Esophagus squamous epithelium (tissue), 4 donors: Measurements from ENCODE around the gene UBE2E1.

Source experiments
- CTCF ChIP-seq, 6 experiments: fragments of 450-650 bp in 4 of 6; fragments of 200-600 bp in 2 of 6; sonication (generic) in 2 of 6; IDR thresholded peaks; one replicate each; pipeline ENCODE4 v1.5.1; 2016 to 2019; ENCODE audit warnings: antibody characterized with exemption in 6 of 6, mild to moderate bottlenecking in 4 of 6, moderate library complexity in 4 of 6
- POLR2A ChIP-seq, 4 donors: fragments of 450-650 bp; IDR thresholded peaks; one replicate each; pipeline ENCODE4 v1.6.1; 2017; ENCODE audit warnings: antibody characterized with exemption in 4 of 4, mild to moderate bottlenecking in 4 of 4, moderate library complexity in 3 of 4

GRCh38 chr3:23856286-23856685 lies 50.5 kb downstream of the UBE2E1 start:
- TF ChIP-seq CTCF (IDR thresholded peaks at IDR 0.05) (no peak), POLR2A (IDR thresholded peaks at IDR 0.05) (no peak)
